Spinal cord (tissue), 10 donors: ENCODE measurements around the gene UBL7. TPM values are rescaled to one million over a fixed set of nuclear protein-coding genes. Genes with fewer than 3 reads are reported as not detected.

Source experiments
- DNase-seq, 6 donors: peaks; one replicate each; pipeline versions ENCODE4 v3.0.0 to v3.0.0-alpha.2; 2013 to 2015; ENCODE audit warnings: low spot score in 6 of 6, low read depth in 4 of 6
- H3K27ac ChIP-seq: one replicate; pipeline ENCODE4 v1.5.1; 2013; ENCODE audit warnings: low read depth, low read length, control low read depth
- H3K27me3 ChIP-seq: one replicate; pipeline ENCODE4 v1.6.1; 2013; ENCODE audit warnings: low read length; ENCODE audit not compliant: control insufficient read depth, insufficient read depth
- H3K36me3 ChIP-seq: one replicate; pipeline ENCODE4 v1.6.1; 2013; ENCODE audit warnings: low read length; ENCODE audit not compliant: control insufficient read depth, insufficient read depth
- H3K4me1 ChIP-seq: one replicate; pipeline ENCODE4 v1.6.1; 2013; ENCODE audit warnings: low read length; ENCODE audit not compliant: control insufficient read depth, insufficient read depth
- H3K4me3 ChIP-seq: one replicate; pipeline ENCODE4 v1.5.1; 2013; ENCODE audit warnings: low read depth, low read length, control low read depth
- H3K9me3 ChIP-seq: one replicate; pipeline ENCODE4 v1.6.1; 2013; ENCODE audit warnings: low read length; ENCODE audit not compliant: control insufficient read depth, insufficient read depth
- WGBS: methylation state at CpG from one replicate; pipeline ENCODE4 v1.1.5; 2013; ENCODE audit warnings: missing lambda C conversion rate; ENCODE audit not compliant: insufficient coverage; 5-methylcytosine and 5-hydroxymethylcytosine counted together
- polyA plus RNA-seq, 2 donors: library from polyadenylated mRNA; unstranded; fragments of 120-200 nt; gene quantifications; one replicate each; pipeline ENCODE4 v1.2.1, GENCODE V29; 2013; ENCODE audit not compliant: insufficient read length in 2 of 2
- total RNA-seq, 2 donors: library from RNA; depleted of rRNA in 1 of 2; stranded (reverse); fragments of 120-200 nt in 1 of 2; fragments of >200 nt in 1 of 2; gene quantifications; one replicate each; pipeline versions ENCODE4 v1.2.3 to v1.2.4, GENCODE V29; 2013 to 2014
- donor health status: healthy.

The UBL7 gene
- total and polyA plus RNA-seq, 4 donors, result 32.8 to 68.8 (median 57.1) TPM

DNA sequence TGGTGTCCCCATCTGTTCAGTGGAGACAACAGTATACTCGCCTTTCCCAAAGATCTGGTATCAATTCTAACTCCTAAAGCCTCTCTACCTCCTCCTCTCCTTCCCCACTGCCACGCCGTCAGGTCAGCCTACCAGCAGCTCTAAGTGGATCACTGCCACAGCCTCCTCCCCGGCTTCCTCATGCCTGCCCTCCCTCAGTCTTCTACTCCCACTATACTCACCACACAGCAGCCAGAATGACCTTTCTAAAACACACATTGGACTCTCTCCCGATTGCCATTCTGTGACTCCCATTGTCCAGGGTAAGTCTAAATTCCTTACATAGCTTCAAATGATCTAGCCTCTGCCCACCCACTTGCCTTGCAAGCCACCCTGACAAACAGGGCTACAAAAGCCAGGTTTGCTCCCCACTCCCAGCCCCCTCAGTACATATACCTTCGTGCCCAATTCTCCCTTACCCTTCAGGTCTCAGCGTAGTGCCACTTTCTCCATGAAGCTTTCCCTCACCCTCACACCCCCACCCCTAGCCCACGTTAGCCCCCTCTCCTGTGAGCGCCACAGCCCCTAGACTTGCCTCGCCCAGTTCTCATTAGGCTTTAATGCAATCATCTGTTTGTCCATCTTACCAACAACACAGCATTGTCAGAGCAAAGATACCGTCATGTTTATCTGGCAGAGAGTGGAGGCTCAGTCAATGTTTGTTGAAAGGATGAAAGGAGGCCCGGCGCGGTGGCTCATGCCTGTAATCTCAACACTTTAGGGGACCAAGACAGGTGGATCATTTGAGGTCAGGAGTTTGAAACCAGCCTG is 17.7 kb downstream of the UBL7 start:
- Histone ChIP-seq H3K4me1 (peaks cover 4% of the 10 kb centered on the region), H3K4me3 (no peak overlapping the region), H3K27me3 (no peaks in the 10 kb centered on the region), H3K27ac (no peak overlapping the region), H3K36me3 (peaks cover 22% of the 10 kb centered on the region), H3K9me3 (no peaks in the 10 kb centered on the region)
- 73% methylated on average over 11 of the region's 14 CpGs for WGBS
- DNase-seq, result no peak

DNA sequence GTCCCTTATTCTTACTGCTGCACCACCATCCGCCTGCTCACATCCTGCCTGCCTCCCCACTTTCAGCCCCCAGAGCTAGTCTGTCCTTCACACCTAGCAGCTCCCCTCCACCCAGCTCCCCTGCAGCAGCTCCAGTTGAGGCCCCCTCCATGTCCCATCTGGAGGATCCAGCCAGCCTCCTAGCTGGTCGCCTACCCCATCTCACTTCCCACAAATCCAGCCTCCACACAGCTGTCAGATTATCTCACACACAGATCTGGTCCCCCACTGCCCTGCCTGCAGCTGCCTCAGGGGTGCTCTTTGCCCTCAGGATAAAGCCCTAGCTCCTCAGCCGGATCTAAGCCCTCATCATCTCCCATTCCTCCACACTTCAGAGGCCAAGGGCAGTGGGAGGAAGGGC is 18.4 kb downstream of the UBL7 start:
- WGBS, result 66% methylated on average over 3 of the region's 3 CpGs
- peaks cover 4% of the 10 kb centered on the region for H3K4me1 ChIP-seq
- H3K36me3 ChIP-seq, result peaks cover 15% of the 10 kb centered on the region
- H3K27ac ChIP-seq, result no peak overlapping the region
- no peaks in the 10 kb centered on the region for H3K9me3 ChIP-seq
- H3K27me3 ChIP-seq, result no peaks in the 10 kb centered on the region
- DNase-seq, result no peak
- no peak overlapping the region for H3K4me3 ChIP-seq

DNA sequence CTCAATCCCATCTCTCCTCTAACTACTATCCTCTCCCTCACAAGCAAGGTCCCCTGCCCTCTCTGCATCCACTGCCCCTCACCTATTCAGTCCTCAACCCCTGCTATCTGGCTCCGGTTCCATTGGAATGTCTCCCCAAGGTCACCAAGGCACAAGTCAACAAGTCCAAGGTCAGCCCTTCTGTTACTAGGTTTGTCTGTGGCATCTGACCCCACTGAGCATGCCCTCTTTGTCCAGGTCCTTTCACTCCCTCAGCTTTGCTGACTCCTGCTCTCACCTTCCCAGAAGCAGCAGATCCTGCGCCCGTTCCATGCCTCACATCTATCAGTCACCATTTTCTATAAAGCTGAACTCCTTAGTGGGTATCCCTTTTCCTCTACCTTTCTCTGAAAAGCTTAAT is 18.9 kb downstream of the UBL7 start:
- Histone ChIP-seq H3K9me3 (no peaks in the 10 kb centered on the region), H3K27ac (no peak overlapping the region), H3K27me3 (no peaks in the 10 kb centered on the region), H3K4me1 (peaks cover 4% of the 10 kb centered on the region), H3K4me3 (no peak overlapping the region), H3K36me3 (peaks cover 10% of the 10 kb centered on the region)
- WGBS, result 82% methylated on average over 3 of the region's 3 CpGs
- no peak for DNase-seq

DNA sequence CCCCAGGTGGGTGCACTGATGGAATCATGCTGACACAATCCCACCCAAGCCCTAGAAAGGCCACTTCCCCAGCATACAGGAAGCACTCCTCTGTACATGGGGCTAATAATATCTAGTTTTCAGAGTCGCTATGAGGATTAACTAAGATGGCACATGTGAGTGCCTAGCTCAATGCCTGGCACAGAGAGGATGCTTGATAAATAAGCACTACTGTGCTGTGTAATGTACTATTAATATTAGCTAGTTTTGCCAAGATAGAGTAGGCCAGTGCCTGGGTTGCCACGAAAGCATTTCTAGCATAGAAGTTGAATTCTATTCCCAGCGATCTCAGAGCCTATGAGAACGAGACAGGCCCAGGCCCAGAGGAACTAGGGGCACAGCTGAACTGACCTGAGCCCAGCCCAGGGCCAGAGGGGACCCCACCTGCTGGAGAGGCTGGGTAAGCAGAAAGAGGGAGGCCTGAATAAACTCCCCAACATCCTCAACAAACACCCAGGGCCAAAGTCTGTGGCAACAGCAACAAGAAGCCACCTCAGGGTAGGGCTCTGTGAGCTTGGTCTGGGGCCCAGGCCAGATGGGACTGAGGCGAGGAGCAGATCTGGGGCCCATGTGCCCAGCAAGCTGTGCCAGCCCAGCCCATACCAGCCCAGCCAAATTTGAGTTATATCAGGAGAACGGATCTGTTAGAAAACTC is 19.6 kb downstream of the UBL7 start:
- peak in 1 of 6 donors; percentile 81 for DNase-seq
- Histone ChIP-seq H3K4me3 (no peak overlapping the region), H3K27me3 (no peaks in the 10 kb centered on the region), H3K27ac (no peak overlapping the region), H3K4me1 (peaks cover 4% of the 10 kb centered on the region), H3K36me3 (peaks cover 10% of the 10 kb centered on the region), H3K9me3 (no peaks in the 10 kb centered on the region)
- WGBS, result 86% methylated on average over 6 of the region's 6 CpGs

DNA sequence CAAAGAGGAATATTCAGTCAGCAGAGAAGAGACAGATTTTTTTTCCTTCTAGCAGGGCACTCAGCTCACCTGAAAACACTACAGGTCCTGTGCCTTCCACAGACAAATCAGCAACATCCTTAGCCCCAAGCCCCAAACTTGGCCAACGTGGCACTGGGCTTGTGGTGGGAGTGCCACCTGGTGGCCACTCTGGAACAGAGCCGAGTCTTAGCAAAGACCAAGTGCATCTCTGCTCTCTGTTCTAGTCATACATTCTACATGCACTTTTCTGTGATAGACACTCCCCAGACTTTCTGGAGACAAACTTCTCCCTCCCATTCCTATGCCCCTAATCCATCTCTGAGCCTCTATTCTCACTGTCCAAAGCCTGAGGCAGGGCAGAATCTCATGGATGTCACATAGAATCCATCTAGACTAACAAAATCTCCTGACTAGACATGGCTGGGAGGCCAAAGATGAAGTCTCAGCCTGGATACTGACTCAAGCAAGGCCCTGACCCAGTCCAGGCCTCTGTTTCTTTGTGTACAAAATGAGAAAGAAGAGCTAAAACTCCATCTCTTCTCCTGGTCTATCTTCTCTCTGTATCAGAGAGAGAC is 22.1 kb downstream of the UBL7 start:
- 0% methylated on average over 2 of the region's 2 CpGs for WGBS
- Histone ChIP-seq H3K4me3 (no peak overlapping the region), H3K27me3 (no peaks in the 10 kb centered on the region), H3K27ac (no peak overlapping the region), H3K36me3 (no peaks in the 10 kb centered on the region), H3K4me1 (peaks cover 20% of the 10 kb centered on the region), H3K9me3 (no peaks in the 10 kb centered on the region)
- DNase-seq, result peak in 4 of 6 donors; percentile 55 to 94 (median 82)

DNA sequence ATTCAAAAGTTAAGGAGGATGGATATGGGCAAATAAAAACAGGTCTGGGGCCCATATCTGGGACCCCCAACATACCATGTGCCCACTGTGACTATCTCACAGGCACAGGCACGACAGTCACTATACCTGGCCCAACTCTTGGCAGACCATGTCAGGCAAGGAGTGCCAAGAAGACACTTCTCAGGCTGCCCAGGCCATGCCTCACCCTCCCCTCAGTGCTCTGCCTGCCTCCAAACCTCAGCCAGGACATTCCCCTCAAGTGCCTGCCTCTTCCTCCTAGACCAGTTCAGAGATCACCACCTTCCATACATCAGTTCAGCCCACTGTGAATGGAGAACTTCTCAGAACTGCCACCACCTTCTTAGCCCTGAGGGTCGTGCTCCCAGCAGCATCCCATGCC is 22.8 kb downstream of the UBL7 start:
- 56% methylated on average over 2 of the region's 2 CpGs for WGBS

DNA sequence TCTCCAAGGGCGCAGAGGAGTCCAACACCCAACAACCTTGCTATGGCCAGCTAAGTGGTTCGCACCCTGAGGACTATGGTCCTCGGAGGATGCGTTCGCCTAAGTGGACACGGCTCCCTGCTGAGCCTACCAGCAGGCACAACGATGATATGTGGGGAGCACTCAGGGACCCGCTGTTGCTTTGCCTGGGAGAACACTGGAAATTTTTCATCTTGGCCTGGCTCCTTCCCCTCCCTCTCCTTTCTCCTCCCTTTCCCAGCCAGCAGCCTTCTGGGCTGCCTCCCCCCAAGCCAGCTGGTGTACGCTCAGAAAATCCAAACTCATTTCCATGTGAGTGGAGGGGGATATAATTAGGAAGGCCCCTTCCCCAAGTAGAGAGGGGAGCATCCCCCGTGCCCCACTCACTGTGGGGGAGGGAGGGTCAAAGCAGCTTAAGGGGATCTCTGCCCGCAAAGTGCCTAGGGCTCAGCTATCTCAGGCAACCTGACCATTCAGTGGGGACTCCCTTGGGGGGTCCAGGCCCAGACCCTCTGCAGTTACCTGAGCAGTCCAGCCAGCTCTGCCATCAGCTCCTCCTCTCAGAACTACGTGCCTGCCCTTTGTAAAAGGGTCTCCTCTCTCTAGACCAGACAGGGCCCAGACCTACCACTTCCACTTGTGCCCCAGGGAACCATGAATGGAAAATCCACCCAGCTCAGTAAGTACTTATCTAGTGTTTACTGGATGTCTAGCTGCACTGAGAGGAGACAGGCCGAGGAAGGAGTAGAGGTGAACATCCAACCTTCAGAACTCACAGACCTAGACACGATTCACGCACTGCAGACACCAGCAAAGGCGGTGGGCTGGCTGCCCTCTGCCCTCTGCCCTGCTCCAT is 26.5 kb downstream of the UBL7 start:
- H3K27me3 ChIP-seq, result peaks cover 9% of the 10 kb centered on the region
- peak overlapping the region; percentile 48 for H3K4me3 ChIP-seq
- peaks cover 47% of the 10 kb centered on the region for H3K4me1 ChIP-seq
- H3K9me3 ChIP-seq, result no peaks in the 10 kb centered on the region
- peak in 1 of 6 donors; percentile 94 for DNase-seq
- H3K36me3 ChIP-seq, result no peaks in the 10 kb centered on the region
- peak overlapping the region; percentile 80 for H3K27ac ChIP-seq
- 47% methylated on average over 14 of the region's 16 CpGs for WGBS

More for the DNA sequence above, 22.8 kb downstream of the UBL7 start:
- H3K27ac ChIP-seq, result no peak overlapping the region
- H3K4me1 ChIP-seq, result peaks cover 20% of the 10 kb centered on the region
- no peaks in the 10 kb centered on the region for H3K9me3 ChIP-seq
- no peaks in the 10 kb centered on the region for H3K27me3 ChIP-seq
- no peaks in the 10 kb centered on the region for H3K36me3 ChIP-seq
- H3K4me3 ChIP-seq, result no peak overlapping the region
- DNase-seq, result no peak

DNA sequence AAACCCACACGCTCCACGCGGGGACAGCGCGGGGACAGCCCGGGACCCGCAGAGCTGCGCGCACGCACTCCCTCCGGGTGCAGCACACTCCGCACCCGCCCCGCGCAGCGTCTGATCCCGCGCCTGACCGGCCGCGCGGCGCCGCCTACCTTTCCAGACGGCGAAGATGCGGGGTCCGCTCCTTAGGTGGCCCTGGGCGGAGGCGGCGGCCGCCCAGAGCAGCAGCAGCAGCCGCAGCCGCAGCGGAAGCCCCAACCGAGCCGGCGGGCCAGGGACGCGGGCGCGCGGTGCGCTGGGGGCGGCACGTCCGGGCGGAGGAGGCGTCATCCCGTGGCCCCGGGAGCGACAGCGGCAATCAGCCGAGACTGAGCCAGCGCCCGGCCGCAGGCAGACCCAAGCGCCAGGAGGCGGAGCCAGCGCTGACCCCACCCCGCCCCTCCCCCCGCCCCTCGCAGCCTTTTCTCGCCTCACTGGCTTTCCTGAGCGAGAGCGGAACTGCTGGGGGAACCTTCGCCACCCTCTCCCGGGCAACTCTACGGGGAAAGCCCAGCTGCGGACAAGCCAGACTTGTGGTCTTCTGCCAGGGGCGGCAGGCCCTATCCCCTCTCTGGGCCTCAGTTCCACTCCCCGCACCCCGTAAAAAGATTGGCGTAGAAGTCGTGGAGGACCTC is 27.2 kb downstream of the UBL7 start, which contains the start of gene SEMA7A:
TSS of gene SEMA7A (minus strand) at position 367 of the 671 bp plus-strand sequence. CDS start at position 327, 40 bp downstream.
- H3K27ac ChIP-seq, result peak within 1 kb of the TSS; percentile 80
- peak within 1 kb of the TSS; percentile 62 for H3K4me3 ChIP-seq
- no peaks in the 10 kb centered on the region for H3K36me3 ChIP-seq
- peaks cover 55% of the 10 kb centered on the region for H3K4me1 ChIP-seq
- H3K9me3 ChIP-seq, result no peaks in the 10 kb centered on the region
- H3K27me3 ChIP-seq, result peaks cover 9% of the 10 kb centered on the region
- peak in 5 of 6 donors; percentile 32 to 92 (median 58) for DNase-seq
- WGBS, result under 1% methylated on average over 68 of the region's 75 CpGs
